HEK293T (cell line): ENCODE measurements around the gene HTT.

ENCODE experiments used
- CTCF ChIA-PET: fragments of 350-600 bp; formaldehyde crosslinking; extraction: SDS; loops from one replicate; lab custom pipeline; 2021; ENCODE audit warnings: antibody characterized with exemption, inconsistent platforms; lab: Yijun Ruan, JAX
- POLR2A ChIA-PET: fragments of 350-600 bp; formaldehyde crosslinking; extraction: SDS; loops from one replicate; lab custom pipeline; 2020; ENCODE audit warnings: antibody characterized with exemption, inconsistent platforms; lab: Yijun Ruan, JAX
- DNase-seq: peaks from one replicate; pipeline ENCODE4 v3.0.0; 2012; ENCODE audit warnings: mixed read lengths; ENCODE audit errors: extremely low spot score
- ARNT ChIP-seq: fragments of 450-650 bp; IDR thresholded peaks from 2 replicates; pipeline ENCODE4 v1.6.1; 2017; ENCODE audit warnings: mild to moderate bottlenecking
- BHLHE40 ChIP-seq: fragments of 450-650 bp; IDR thresholded peaks from 2 replicates; pipeline ENCODE4 v1.6.1; 2016; ENCODE audit warnings: mild to moderate bottlenecking, moderate library complexity, borderline replicate concordance
- CTBP1 ChIP-seq: fragments of 450-650 bp; IDR thresholded peaks from 2 replicates; pipeline ENCODE4 v1.6.1; 2016; ENCODE audit warnings: borderline replicate concordance
- ELF4 ChIP-seq: fragments of 450-650 bp; IDR thresholded peaks from 2 replicates; pipeline ENCODE4 v1.6.1; 2017; ENCODE audit warnings: antibody characterized with exemption
- FOXA1 ChIP-seq: fragments of 450-650 bp; IDR thresholded peaks from 2 replicates; pipeline ENCODE4 v1.6.1; 2016; ENCODE audit warnings: mild to moderate bottlenecking
- FOXK2 ChIP-seq: fragments of 450-650 bp; IDR thresholded peaks from 2 replicates; pipeline ENCODE4 v1.6.1; 2016; ENCODE audit warnings: mild to moderate bottlenecking
- FOXM1 ChIP-seq: fragments of 450-650 bp; IDR thresholded peaks from 2 replicates; pipeline ENCODE4 v1.6.1; 2017; ENCODE audit warnings: mild to moderate bottlenecking, borderline replicate concordance
- HDGF ChIP-seq: fragments of 450-650 bp; IDR thresholded peaks from 2 replicates; pipeline ENCODE4 v1.6.1; 2017; ENCODE audit warnings: antibody characterized with exemption, borderline replicate concordance
- L3MBTL2 ChIP-seq: fragments of 450-650 bp; conservative IDR thresholded peaks from 2 replicates; pipeline ENCODE4 v1.6.1; 2016; ENCODE audit warnings: mild to moderate bottlenecking
- LEF1 ChIP-seq: fragments of 450-650 bp; IDR thresholded peaks from 2 replicates; pipeline ENCODE4 v1.6.1; 2017; ENCODE audit warnings: mild to moderate bottlenecking, borderline replicate concordance
- NFRKB ChIP-seq: fragments of 450-650 bp; IDR thresholded peaks from 2 replicates; pipeline ENCODE4 v1.6.1; 2016; ENCODE audit warnings: mild to moderate bottlenecking, moderate library complexity
- SP1 ChIP-seq: fragments of 450-650 bp; IDR thresholded peaks from 2 replicates; pipeline ENCODE4 v1.6.1; 2017
- SUZ12 ChIP-seq: fragments of 450-650 bp; IDR thresholded peaks from 2 replicates; pipeline ENCODE4 v1.6.1; 2016; ENCODE audit warnings: mild to moderate bottlenecking
- TARDBP ChIP-seq: fragments of 450-650 bp; IDR thresholded peaks from 2 replicates; pipeline ENCODE4 v1.6.1; 2016
- ZNF384 ChIP-seq: fragments of 450-650 bp; IDR thresholded peaks from 2 replicates; pipeline ENCODE4 v1.6.1; 2016
- TF ChIP-seq, protein P1 (sequence below): fragments of 450-650 bp; IDR thresholded peaks from 2 replicates; pipeline ENCODE4 v1.6.1; 2016

The HTT gene

DNA sequence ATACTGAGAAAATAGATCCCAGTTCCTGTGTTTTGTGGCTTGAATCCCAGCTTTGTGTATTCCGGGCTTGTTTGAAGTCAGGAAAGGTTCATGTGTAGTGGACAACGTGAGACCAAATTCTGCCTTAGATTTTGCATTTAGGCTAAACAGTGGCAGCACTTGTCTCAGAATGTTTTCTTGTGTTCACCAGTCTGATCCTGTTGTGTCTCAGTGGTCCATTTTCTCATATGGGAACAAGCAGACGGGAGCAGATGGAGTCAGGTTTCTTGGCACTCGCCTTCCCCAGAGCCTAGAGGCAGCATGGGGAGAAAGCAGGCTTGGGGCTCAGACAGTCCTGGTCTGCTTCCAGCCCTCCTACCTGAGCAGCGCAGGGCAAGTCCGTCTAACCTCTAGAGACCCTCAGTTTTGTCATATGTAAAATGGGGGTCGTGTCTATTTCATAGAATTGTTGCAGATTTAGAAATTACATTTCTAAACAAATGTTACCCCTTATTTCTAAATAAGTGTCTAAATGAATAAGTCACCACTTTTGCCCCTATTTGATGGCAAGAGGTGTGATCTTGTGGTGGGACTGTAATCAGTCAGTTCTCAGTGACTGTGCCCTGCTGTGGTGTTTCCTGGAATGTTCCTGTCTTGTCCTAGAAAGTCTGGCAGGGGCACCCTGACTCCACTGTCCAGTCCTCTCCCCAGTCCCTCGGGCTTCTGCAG, 146.1 kb downstream of the HTT start:
- CTCF ChIA-PET = no interaction called here
- TF ChIP-seq BHLHE40 = no peak
- TF ChIP-seq SUZ12 = no peak
- no peak for TF ChIP-seq FOXM1
- no peak for TF ChIP-seq FOXK2
- TF ChIP-seq ARNT = no peak
- no peak for TF ChIP-seq ELF4
- TF ChIP-seq CTBP1 = no peak
- no peak for TF ChIP-seq NFRKB
- TF ChIP-seq FOXA1 = no peak
- TF ChIP-seq SP1 = no peak
- TF ChIP-seq L3MBTL2 = no peak
- TF ChIP-seq, protein P1, sequence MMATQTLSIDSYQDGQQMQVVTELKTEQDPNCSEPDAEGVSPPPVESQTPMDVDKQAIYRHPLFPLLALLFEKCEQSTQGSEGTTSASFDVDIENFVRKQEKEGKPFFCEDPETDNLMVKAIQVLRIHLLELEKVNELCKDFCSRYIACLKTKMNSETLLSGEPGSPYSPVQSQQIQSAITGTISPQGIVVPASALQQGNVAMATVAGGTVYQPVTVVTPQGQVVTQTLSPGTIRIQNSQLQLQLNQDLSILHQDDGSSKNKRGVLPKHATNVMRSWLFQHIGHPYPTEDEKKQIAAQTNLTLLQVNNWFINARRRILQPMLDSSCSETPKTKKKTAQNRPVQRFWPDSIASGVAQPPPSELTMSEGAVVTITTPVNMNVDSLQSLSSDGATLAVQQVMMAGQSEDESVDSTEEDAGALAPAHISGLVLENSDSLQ = no peak
- no peak for TF ChIP-seq ZNF384
- TF ChIP-seq HDGF = no peak
- POLR2A ChIA-PET = no interaction called here
- DNase-seq = no peak

DNA sequence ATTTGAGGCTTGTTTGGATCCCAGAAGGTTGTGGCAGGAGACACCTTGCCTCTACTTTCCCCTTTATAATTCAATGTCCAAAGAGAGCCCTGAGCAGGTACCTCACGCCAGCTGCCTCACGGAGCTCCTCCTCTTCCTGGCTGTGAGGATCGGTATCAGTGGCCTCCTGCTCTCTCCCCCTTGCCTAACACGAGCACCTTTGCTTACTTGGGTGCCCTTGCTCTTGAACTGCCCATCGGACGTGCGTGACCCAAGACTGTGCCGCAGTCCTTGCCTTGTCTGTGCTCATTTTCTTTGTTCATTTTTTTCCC, 146.7 kb downstream of the HTT start:
- TF ChIP-seq CTBP1 (no peak), ZNF384 (no peak), LEF1 (no peak), NFRKB (no peak), BHLHE40 (no peak), TARDBP (no peak), L3MBTL2 (no peak), HDGF (no peak), FOXA1 (no peak), ELF4 (no peak), SUZ12 (no peak), FOXM1 (no peak), ARNT (no peak), SP1 (no peak)
- TF ChIP-seq, protein P1 = no peak
- CTCF ChIA-PET = no interaction called here
- DNase-seq = no peak
- POLR2A ChIA-PET = no interaction called here

DNA sequence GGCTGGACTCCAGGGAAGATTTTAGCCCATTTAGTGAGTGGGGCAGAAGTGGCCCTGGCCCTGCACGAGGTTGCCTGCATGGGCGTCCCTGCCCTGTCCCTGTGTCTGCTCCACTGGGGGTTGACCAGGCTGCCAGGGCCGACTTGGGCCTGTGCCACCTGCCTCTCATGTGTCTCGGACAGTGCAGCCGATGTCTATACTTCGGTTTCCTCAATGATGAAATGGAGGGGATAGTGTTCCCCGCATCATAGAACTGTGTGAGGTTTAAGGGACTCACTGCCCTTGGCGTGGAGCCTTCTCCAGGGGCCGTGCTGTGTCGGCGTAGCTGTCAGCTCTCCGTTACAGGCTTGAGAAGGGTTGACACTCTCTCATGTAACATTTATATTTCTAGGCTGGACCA, 147.5 kb downstream of the HTT start:
- ChIA-PET POLR2A (no interaction called here), CTCF (no interaction called here)
- no peak for TF ChIP-seq SUZ12
- no peak for TF ChIP-seq ZNF384
- no peak for TF ChIP-seq ELF4
- no peak for DNase-seq

DNA sequence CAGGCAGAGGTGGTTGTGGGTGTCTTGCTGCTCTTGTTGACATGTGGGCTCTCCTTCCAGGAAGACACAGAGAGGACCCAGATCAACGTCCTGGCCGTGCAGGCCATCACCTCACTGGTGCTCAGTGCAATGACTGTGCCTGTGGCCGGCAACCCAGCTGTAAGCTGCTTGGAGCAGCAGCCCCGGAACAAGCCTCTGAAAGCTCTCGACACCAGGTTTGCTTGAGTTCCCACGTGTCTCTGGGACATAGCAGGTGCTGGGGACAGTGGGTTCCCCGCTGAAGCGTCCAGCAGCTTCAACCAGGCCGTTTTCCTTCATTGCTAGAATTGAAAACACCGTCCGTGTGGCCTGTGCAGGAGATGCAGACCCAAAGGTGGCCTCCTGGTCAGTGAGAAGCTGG, 148.9 kb downstream of the HTT start:
- no peak for TF ChIP-seq L3MBTL2
- TF ChIP-seq NFRKB = no peak
- TF ChIP-seq SUZ12 = no peak
- TF ChIP-seq, protein P1 = no peak
- no peak for TF ChIP-seq LEF1
- TF ChIP-seq FOXK2 = no peak
- TF ChIP-seq FOXA1 = no peak
- no peak for TF ChIP-seq ZNF384
- no peak for TF ChIP-seq ARNT
- no peak for TF ChIP-seq CTBP1
- DNase-seq = no peak
- POLR2A ChIA-PET = no interaction called here
- CTCF ChIA-PET = no interaction called here

DNA sequence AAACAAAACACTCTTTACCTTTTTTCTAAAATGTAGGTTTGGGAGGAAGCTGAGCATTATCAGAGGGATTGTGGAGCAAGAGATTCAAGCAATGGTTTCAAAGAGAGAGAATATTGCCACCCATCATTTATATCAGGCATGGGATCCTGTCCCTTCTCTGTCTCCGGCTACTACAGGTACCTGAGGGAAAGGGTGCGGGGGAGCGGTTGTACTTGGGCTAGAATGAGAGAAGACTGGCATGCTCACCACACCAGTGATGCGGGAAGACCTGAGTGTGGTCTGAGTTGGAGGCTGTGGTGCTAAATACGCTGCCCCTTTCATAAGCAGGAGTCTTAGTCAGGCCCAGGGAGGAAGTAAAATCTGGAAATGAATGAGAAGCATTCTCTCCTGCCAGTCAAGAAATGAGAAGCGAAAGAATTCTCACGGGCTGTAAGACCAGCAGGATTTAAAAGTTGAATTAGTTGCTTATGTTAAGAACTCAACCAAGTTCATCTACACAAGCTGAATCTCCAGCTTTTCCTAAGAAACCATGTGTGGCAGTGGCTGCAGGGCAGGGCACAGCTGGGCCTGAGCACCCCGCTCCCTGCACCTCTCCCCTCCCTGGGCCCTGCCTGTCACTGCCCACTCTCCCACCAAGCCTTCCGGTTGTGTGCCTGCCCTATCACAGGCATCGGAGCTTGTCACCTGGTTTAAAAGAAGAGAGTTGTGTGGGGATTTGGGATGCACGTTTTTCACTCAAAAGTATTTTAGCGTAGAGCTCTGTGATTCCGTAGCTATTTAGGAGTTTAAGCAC, 149.7 kb downstream of the HTT start:
- DNase-seq = no peak
- ChIA-PET CTCF (no interaction called here), POLR2A (no interaction called here)
- TF ChIP-seq ZNF384 = no peak
- TF ChIP-seq FOXA1 = no peak
- no peak for TF ChIP-seq LEF1
- TF ChIP-seq TARDBP = no peak
- no peak for TF ChIP-seq SP1
- TF ChIP-seq ARNT = no peak
- no peak for TF ChIP-seq HDGF
- TF ChIP-seq, protein P1 = no peak
- no peak for TF ChIP-seq SUZ12
